WTC11 (cell line): ENCODE results near the gene APOE. TPM values are rescaled to one million over a fixed set of nuclear protein-coding genes. Genes with fewer than 3 reads are reported as not detected.

Experiments used
- ATAC-seq: fragments of 200-7000 bp; cut with Tn5 transposase; 2 replicates; pipeline ENCODE4 v1.10.0; 2021; ENCODE audit warnings: mild to moderate bottlenecking, moderate library complexity
- CTCF ChIA-PET: fragments of 300-600 bp; sonication (Branson Sonifier 250); formaldehyde crosslinking; loops from one replicate; lab custom pipeline; 2021; ENCODE audit warnings: antibody characterized with exemption; lab: Charles Lee
- POLR2A ChIA-PET: fragments of 350-600 bp; sonication (Branson Sonifier 250); formaldehyde crosslinking; loops from one replicate; lab custom pipeline; 2021; ENCODE audit warnings: antibody characterized with exemption; lab: Charles Lee
- DNase-seq: peaks from one replicate; pipeline ENCODE4 v3.0.0; 2021; ENCODE audit warnings: low spot score
- H3K27ac Mint-ChIP-seq: 2 replicates; pipeline ENCODE4 v1.8.0; 2021; ENCODE audit warnings: mixed read lengths
- H3K27me3 Mint-ChIP-seq: 2 replicates; pipeline ENCODE4 v1.8.0; 2021; ENCODE audit warnings: low read depth, mild to moderate bottlenecking, moderate library complexity, mixed read lengths
- H3K36me3 Mint-ChIP-seq: 2 replicates; pipeline ENCODE4 v1.8.0; 2021; ENCODE audit warnings: mixed read lengths
- H3K4me1 Mint-ChIP-seq: 2 replicates; pipeline ENCODE4 v1.8.0; 2022; ENCODE audit warnings: mixed read lengths
- H3K4me3 Mint-ChIP-seq: 2 replicates; pipeline ENCODE4 v1.8.0; 2021; ENCODE audit warnings: mild to moderate bottlenecking, moderate library complexity, mixed read lengths
- H3K9me3 Mint-ChIP-seq: 2 replicates; pipeline ENCODE4 v1.8.0; 2021; ENCODE audit warnings: mixed read lengths
- CBFB ChIP-seq: sonication (generic); formaldehyde crosslinking; IDR thresholded peaks from 2 replicates; pipeline ENCODE4 v1.8.1; 2022; ENCODE audit warnings: mild to moderate bottlenecking, low read depth, missing genetic modification reagents
- CREB1 ChIP-seq: sonication (generic); formaldehyde crosslinking; IDR thresholded peaks from 2 replicates; pipeline ENCODE4 v1.8.0; 2023; ENCODE audit warnings: mild to moderate bottlenecking, missing genetic modification reagents
- EMX1 ChIP-seq: fragments of 250-450 bp; sonication (Bioruptor Pico); IDR thresholded peaks from 2 replicates; pipeline ENCODE4 v1.8.0; 2021; ENCODE audit warnings: mild to moderate bottlenecking
- GTF2I ChIP-seq: fragments of 250-450 bp; sonication (Bioruptor Pico); conservative IDR thresholded peaks from 2 replicates; pipeline ENCODE4 v1.4.0; 2021; ENCODE audit warnings: mild to moderate bottlenecking
- MXD4 ChIP-seq: fragments of 250-450 bp; sonication (Bioruptor Pico); IDR thresholded peaks from 2 replicates; pipeline ENCODE4 v1.8.0; 2021; ENCODE audit warnings: mild to moderate bottlenecking, moderate library complexity, borderline replicate concordance
- NR3C1 ChIP-seq: sonication (generic); formaldehyde crosslinking; conservative IDR thresholded peaks from 2 replicates; pipeline ENCODE4 v1.8.1; 2023; ENCODE audit warnings: low read depth, mild to moderate bottlenecking, missing genetic modification reagents
- SMAD4 ChIP-seq: sonication (generic); formaldehyde crosslinking; IDR thresholded peaks from 2 replicates; pipeline ENCODE4 v1.8.0; 2022; ENCODE audit warnings: mild to moderate bottlenecking, missing genetic modification reagents
- SP1 ChIP-seq: sonication (generic); formaldehyde crosslinking; conservative IDR thresholded peaks from 2 replicates; pipeline ENCODE4 v1.8.1; 2022; ENCODE audit warnings: missing genetic modification reagents
- ZNF232 ChIP-seq: sonication (generic); formaldehyde crosslinking; IDR thresholded peaks from 2 replicates; pipeline ENCODE4 v1.8.0; 2022; ENCODE audit warnings: mild to moderate bottlenecking, missing genetic modification reagents
- total RNA-seq: library from RNA; stranded (reverse); gene quantifications from 3 replicates; pipeline ENCODE4 v1.2.3, GENCODE V29; 2021
- TF ChIP-seq, protein P1 (sequence below): sonication (generic); formaldehyde crosslinking; IDR thresholded peaks from 2 replicates; pipeline ENCODE4 v1.8.0; 2023; ENCODE audit warnings: missing genetic modification reagents
- TF ChIP-seq, protein P2 (sequence below): fragments of 250-450 bp; sonication (Bioruptor Pico); IDR thresholded peaks from 2 replicates; pipeline ENCODE4 v1.9.0; 2021; ENCODE audit warnings: mild to moderate bottlenecking
- TF ChIP-seq, protein P3 (sequence below): sonication (generic); formaldehyde crosslinking; IDR thresholded peaks from 2 replicates; pipeline ENCODE4 v1.8.1; 2022; ENCODE audit warnings: low read depth, missing genetic modification reagents, borderline replicate concordance
- TF ChIP-seq, protein P4 (sequence below): fragments of 250-450 bp; sonication (Bioruptor Pico); IDR thresholded peaks from 2 replicates; pipeline ENCODE4 v1.9.0; 2021; ENCODE audit warnings: moderate library complexity, mild to moderate bottlenecking, inconsistent platforms, borderline replicate concordance
- TF ChIP-seq, protein P5 (sequence below): sonication (generic); formaldehyde crosslinking; IDR thresholded peaks from 2 replicates; pipeline ENCODE4 v1.8.0; 2022; ENCODE audit warnings: mild to moderate bottlenecking, missing genetic modification reagents

The APOE gene
- total RNA-seq, 1 experiment from 2014 or later = 824 TPM

DNA sequence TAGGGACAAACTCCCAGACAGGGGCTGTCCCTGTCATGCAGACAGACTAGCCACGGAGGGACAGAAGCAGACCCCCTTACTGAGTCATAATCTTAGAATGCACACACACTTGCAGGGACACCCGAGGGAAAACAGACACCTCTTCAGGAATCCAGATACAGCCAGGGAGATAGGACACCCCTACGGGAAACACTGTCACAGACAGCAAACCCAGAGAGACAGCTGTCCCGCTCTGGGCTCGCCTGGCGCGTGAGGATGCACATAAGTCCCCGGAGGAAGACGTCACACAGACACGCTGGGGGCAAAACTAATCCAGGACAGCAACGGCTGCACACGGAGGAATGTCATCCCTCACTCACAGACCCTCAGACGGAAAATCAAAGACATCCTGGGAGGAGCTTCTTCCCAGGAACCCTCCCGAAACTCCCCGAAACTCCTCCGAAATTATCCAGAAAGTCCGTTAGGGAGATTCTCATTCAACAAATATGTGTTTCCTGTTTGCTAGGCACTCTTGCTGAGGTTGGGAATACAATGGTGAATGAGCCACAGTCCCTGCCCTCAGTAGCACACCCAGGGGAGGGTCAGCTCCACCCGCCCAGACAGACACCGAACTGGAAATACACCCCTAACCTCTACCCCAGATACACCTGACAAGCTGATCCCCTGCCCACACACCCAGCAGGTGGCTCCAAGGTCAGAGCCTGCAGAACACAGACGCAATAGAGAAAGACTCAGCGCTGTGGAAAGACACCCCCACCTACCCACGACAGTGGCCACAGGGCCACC lies 29.7 kb upstream of the APOE start:
- Mint-ChIP-seq H3K9me3 (no peaks in the 10 kb centered on the region), H3K4me1 (peaks cover 24% of the 10 kb centered on the region), H3K36me3 (peaks cover 52% of the 10 kb centered on the region), H3K4me3 (no peak overlapping the region), H3K27ac (peak overlapping the region; percentile 2; the same call in 1 of the 2 replicates), H3K27me3 (no peaks in the 10 kb centered on the region)
- ChIA-PET POLR2A (no interaction called here), CTCF (no interaction called here)
- no peak for DNase-seq
- ATAC-seq = no peak
- TF ChIP-seq GTF2I (CRISPR knock-in tag) = no peak
- TF ChIP-seq, protein P1, sequence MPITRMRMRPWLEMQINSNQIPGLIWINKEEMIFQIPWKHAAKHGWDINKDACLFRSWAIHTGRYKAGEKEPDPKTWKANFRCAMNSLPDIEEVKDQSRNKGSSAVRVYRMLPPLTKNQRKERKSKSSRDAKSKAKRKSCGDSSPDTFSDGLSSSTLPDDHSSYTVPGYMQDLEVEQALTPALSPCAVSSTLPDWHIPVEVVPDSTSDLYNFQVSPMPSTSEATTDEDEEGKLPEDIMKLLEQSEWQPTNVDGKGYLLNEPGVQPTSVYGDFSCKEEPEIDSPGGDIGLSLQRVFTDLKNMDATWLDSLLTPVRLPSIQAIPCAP = no peak
- TF ChIP-seq SMAD4 = no peak
- no peak for TF ChIP-seq NR3C1 (CRISPR knock-in tag)

DNA sequence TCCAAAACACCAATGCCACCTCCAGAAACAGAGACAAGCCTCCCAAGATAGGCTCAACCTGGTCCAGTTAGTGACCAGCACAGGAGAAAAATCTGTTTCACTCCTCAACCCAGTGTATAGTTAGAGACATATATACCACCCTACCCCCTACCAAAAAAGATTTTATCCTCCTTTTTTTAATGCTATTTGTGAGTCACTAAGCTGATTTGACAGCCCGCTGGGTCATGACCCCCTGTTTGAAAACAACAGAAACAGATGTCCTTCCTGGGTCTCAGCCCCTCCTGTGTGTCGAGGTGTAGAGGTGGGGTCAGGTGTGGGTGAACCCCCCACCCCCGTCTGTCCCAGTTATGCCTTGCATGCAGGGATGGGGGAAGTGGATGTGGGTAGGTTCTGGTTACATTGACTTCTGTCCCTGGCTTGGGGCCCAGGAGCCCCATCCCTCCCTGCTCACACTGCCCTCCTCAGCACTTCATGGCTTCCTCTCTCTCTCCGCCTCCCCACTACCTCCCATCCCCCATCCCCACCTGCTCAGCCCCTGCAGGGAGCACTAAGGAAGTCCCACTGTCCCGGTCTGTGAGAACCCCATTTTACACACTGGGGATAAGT lies 28.6 kb upstream of the APOE start:
- H3K36me3 Mint-ChIP-seq = peaks cover 48% of the 10 kb centered on the region
- H3K27me3 Mint-ChIP-seq = no peaks in the 10 kb centered on the region
- no peak overlapping the region for H3K27ac Mint-ChIP-seq
- TF ChIP-seq, protein P2, sequence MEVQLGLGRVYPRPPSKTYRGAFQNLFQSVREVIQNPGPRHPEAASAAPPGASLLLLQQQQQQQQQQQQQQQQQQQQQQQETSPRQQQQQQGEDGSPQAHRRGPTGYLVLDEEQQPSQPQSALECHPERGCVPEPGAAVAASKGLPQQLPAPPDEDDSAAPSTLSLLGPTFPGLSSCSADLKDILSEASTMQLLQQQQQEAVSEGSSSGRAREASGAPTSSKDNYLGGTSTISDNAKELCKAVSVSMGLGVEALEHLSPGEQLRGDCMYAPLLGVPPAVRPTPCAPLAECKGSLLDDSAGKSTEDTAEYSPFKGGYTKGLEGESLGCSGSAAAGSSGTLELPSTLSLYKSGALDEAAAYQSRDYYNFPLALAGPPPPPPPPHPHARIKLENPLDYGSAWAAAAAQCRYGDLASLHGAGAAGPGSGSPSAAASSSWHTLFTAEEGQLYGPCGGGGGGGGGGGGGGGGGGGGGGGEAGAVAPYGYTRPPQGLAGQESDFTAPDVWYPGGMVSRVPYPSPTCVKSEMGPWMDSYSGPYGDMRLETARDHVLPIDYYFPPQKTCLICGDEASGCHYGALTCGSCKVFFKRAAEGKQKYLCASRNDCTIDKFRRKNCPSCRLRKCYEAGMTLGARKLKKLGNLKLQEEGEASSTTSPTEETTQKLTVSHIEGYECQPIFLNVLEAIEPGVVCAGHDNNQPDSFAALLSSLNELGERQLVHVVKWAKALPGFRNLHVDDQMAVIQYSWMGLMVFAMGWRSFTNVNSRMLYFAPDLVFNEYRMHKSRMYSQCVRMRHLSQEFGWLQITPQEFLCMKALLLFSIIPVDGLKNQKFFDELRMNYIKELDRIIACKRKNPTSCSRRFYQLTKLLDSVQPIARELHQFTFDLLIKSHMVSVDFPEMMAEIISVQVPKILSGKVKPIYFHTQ (CRISPR knock-in tag) = no peak
- TF ChIP-seq EMX1 (CRISPR knock-in tag) (no peak), CBFB (CRISPR knock-in tag) (no peak), CREB1 (CRISPR knock-in tag) (no peak), SP1 (CRISPR knock-in tag) (no peak), NR3C1 (CRISPR knock-in tag) (no peak), MXD4 (CRISPR knock-in tag) (no peak), ZNF232 (CRISPR knock-in tag) (no peak)
- TF ChIP-seq, protein P3, sequence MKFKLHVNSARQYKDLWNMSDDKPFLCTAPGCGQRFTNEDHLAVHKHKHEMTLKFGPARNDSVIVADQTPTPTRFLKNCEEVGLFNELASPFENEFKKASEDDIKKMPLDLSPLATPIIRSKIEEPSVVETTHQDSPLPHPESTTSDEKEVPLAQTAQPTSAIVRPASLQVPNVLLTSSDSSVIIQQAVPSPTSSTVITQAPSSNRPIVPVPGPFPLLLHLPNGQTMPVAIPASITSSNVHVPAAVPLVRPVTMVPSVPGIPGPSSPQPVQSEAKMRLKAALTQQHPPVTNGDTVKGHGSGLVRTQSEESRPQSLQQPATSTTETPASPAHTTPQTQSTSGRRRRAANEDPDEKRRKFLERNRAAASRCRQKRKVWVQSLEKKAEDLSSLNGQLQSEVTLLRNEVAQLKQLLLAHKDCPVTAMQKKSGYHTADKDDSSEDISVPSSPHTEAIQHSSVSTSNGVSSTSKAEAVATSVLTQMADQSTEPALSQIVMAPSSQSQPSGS (CRISPR knock-in tag) = no peak
- TF ChIP-seq, protein P4, sequence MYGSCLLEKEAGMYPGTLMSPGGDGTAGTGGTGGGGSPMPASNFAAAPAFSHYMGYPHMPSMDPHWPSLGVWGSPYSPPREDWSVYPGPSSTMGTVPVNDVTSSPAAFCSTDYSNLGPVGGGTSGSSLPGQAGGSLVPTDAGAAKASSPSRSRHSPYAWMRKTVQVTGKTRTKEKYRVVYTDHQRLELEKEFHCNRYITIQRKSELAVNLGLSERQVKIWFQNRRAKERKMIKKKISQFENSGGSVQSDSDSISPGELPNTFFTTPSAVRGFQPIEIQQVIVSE (CRISPR knock-in tag) = no peak
- TF ChIP-seq, protein P5, sequence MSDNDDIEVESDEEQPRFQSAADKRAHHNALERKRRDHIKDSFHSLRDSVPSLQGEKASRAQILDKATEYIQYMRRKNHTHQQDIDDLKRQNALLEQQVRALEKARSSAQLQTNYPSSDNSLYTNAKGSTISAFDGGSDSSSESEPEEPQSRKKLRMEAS = no peak
- CTCF ChIA-PET = interaction anchor here (1.6 to 2.4 kb wide), 2 partner anchors 27 to 93 kb away, joined by 5 to 6 read pairs; no protein-coding TSS in a partner anchor
- DNase-seq (no peak), ATAC-seq (no peak)
- POLR2A ChIA-PET = interaction anchor here (0.6 kb wide), 1 partner anchor 28 kb away, joined by 4 read pairs; no protein-coding TSS in a partner anchor
- H3K4me1 Mint-ChIP-seq = peaks cover 28% of the 10 kb centered on the region
- no peaks in the 10 kb centered on the region for H3K9me3 Mint-ChIP-seq
- no peak overlapping the region for H3K4me3 Mint-ChIP-seq
